Adipocyte (in vitro differentiated cells): Measurements from ENCODE around the gene RAB36.

Source experiments
- DNase-seq: peaks from one replicate; pipeline ENCODE4 v3.0.0-alpha.2; 2015; ENCODE audit warnings: low read depth
- H3K27me3 ChIP-seq: replicated peaks from 2 replicates; pipeline ENCODE4 v1.7.0; 2013; ENCODE audit warnings: mild to moderate bottlenecking, low read length, moderate library complexity; ENCODE audit not compliant: control insufficient read depth, insufficient read depth
- H3K36me3 ChIP-seq: 2 replicates; pipeline ENCODE4 v1.7.0; 2013; ENCODE audit warnings: low read length, mild to moderate bottlenecking, moderate library complexity; ENCODE audit not compliant: control insufficient read depth, insufficient read depth, severe bottlenecking
- H3K4me1 ChIP-seq: 2 replicates; pipeline ENCODE4 v1.7.0; 2013; ENCODE audit warnings: mild to moderate bottlenecking, low read length, moderate library complexity; ENCODE audit not compliant: control insufficient read depth, insufficient read depth
- H3K4me3 ChIP-seq: 2 replicates; pipeline ENCODE4 v1.7.0; 2013; ENCODE audit warnings: mild to moderate bottlenecking, low read length, moderate library complexity
- H3K9ac ChIP-seq: 2 replicates; pipeline ENCODE4 v1.7.0; 2013; ENCODE audit warnings: mild to moderate bottlenecking, low read length, moderate library complexity
- H3K9me3 ChIP-seq: 2 replicates; pipeline ENCODE4 v1.7.0; 2013; ENCODE audit warnings: mild to moderate bottlenecking, low read length, moderate library complexity; ENCODE audit not compliant: control insufficient read depth

RAB36 gene

GRCh38 chr22:23193882-23194281 is 48.6 kb downstream of the RAB36 start:
- peak overlapping the region; percentile 10 for H3K9ac ChIP-seq
- DNase-seq, result no peak
- H3K36me3 ChIP-seq, result no peaks in the 10 kb centered on the region
- peak overlapping the region; percentile 48 for H3K4me3 ChIP-seq
- no peaks in the 10 kb centered on the region for H3K9me3 ChIP-seq
- H3K4me1 ChIP-seq, result peaks cover 18% of the 10 kb centered on the region
- H3K27me3 ChIP-seq, result no peaks in the 10 kb centered on the region

GRCh38 chr22:23196165-23196564 is 50.9 kb downstream of the RAB36 start:
- Histone ChIP-seq H3K9me3 (no peaks in the 10 kb centered on the region), H3K4me1 (peaks cover 18% of the 10 kb centered on the region), H3K27me3 (no peaks in the 10 kb centered on the region), H3K4me3 (no peak overlapping the region), H3K36me3 (no peaks in the 10 kb centered on the region), H3K9ac (no peak overlapping the region)
- no peak for DNase-seq

DNA sequence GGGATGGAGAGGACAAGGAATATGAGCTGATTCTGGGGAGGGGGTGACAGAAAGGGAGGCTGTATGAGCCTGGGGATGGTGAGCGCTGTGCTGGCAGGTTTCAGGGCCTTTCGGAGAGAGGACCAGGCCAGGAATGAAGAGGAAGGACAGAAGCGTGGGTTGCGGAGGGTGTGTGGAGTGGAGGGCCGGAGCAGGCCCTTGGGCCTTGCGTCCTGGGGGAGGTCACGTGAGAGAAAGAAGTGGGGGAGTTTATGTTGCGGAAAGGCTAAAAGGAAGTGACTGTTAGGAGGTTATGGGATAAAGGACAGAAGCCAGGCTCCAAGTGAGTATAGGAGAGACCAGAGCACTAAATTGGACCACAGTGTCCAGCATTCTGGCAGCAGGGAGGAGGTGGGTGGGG is 52.6 kb downstream of the RAB36 start:
- no peaks in the 10 kb centered on the region for H3K27me3 ChIP-seq
- no peak overlapping the region for H3K4me3 ChIP-seq
- H3K36me3 ChIP-seq, result no peaks in the 10 kb centered on the region
- DNase-seq, result no peak
- no peaks in the 10 kb centered on the region for H3K9me3 ChIP-seq
- H3K4me1 ChIP-seq, result peaks cover 14% of the 10 kb centered on the region
- H3K9ac ChIP-seq, result no peak overlapping the region

DNA sequence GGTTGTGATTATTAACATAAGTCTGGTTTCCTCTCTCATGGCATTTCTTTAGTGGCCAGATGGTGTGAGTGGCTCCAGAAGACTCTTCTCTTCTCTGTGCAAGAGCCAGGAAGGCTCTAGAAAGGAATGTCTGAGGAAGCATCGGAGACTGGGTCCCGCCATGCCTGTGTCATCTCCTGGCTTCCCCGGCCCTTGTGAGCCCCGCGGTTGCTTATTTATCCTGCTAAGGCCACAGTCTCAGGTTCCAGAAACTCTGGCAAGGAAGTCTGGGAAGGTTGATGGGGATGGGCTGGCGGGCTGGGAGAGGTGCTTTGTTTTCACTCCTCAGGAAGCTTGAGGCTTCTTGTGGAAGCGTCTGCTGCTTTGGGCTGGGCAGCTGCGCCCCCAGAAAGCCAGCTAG is 53.9 kb downstream of the RAB36 start:
- Histone ChIP-seq H3K4me3 (no peak overlapping the region), H3K9me3 (no peaks in the 10 kb centered on the region), H3K36me3 (no peaks in the 10 kb centered on the region), H3K27me3 (no peaks in the 10 kb centered on the region), H3K9ac (no peak overlapping the region), H3K4me1 (peaks cover 9% of the 10 kb centered on the region)
- no peak for DNase-seq

DNA sequence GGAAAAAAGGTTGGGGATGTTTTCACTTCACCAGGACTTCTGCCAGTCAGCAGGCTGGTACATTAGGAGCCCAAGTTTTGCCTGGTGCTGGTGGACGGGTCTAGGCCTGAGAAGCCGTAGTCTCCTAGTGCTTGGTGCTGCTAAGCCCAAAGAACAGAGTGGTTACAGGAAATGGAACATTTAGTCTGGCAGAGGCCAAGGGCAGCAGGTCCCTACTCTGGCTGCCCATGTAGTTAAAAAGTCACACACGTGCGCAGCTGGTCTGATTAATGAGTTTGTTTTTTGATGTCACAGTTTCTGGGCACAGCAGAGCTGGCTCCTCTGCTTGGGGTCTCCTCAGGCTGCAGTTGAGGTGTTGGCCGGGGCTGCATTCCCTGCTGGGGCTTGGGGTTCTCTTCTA is 55.6 kb downstream of the RAB36 start:
- no peaks in the 10 kb centered on the region for H3K9me3 ChIP-seq
- DNase-seq, result no peak
- no peaks in the 10 kb centered on the region for H3K36me3 ChIP-seq

DNA sequence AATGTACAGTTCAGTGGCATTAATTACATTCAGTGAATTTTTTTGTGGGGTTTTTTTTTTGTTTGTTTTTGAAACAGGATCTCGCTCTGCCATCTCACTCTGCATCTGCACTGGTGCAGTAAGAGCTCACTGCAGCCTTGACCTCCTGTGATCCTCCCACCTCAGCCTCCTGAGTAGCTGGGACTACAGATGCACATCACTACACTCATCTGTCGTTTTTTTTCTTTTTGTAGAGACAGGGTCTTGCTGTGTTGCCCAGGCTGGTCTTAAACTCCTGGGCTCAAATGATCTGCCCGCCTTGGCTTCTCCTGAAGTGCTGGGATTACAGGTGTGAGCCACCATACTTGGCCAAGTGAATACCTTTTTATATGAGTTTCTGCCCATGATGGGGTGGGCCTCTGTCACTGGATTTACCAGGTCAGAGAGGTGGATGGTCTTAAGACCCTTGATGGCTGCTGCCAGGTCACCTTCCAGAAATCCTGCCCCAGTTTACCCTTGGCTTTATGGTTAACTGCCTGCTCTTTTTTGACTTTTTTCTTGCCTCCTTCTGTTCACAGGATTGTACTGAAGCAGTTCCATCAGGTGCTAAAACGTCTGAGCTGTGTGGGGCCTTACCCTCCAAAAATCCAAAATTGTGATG is 57.7 kb downstream of the RAB36 start:
- no peaks in the 10 kb centered on the region for H3K36me3 ChIP-seq

More for the DNA sequence above, 55.6 kb downstream of the RAB36 start:
- H3K4me3 ChIP-seq, result no peak overlapping the region
- H3K4me1 ChIP-seq, result peaks cover 20% of the 10 kb centered on the region
- H3K27me3 ChIP-seq, result no peaks in the 10 kb centered on the region
- no peak overlapping the region for H3K9ac ChIP-seq

GRCh38 chr22:23203452-23204124 is 58.3 kb downstream of the RAB36 start:
- H3K9ac ChIP-seq, result no peak overlapping the region
- no peaks in the 10 kb centered on the region for H3K9me3 ChIP-seq
- H3K4me3 ChIP-seq, result peak overlapping the region; percentile 0
- H3K4me1 ChIP-seq, result peaks cover 20% of the 10 kb centered on the region
- no peaks in the 10 kb centered on the region for H3K27me3 ChIP-seq
- H3K36me3 ChIP-seq, result no peaks in the 10 kb centered on the region
- no peak for DNase-seq

More for the DNA sequence above, 57.7 kb downstream of the RAB36 start:
- H3K4me1 ChIP-seq, result peaks cover 20% of the 10 kb centered on the region
- H3K9ac ChIP-seq, result no peak overlapping the region
- H3K27me3 ChIP-seq, result no peaks in the 10 kb centered on the region
- no peak for DNase-seq
- no peak overlapping the region for H3K4me3 ChIP-seq
- no peaks in the 10 kb centered on the region for H3K9me3 ChIP-seq

- H3K36me3 ChIP-seq, result no peaks in the 10 kb centered on the region
- no peak overlapping the region for H3K9ac ChIP-seq
- peak overlapping the region; percentile 0 for H3K4me3 ChIP-seq
- H3K27me3 ChIP-seq, result no peaks in the 10 kb centered on the region
- DNase-seq, result no peak
- peaks cover 20% of the 10 kb centered on the region for H3K4me1 ChIP-seq
- H3K9me3 ChIP-seq, result no peaks in the 10 kb centered on the region
These were observed 58.8 kb downstream of the RAB36 start for GRCh38 chr22:23204125-23204488.

- Histone ChIP-seq H3K9ac (no peak overlapping the region), H3K9me3 (no peaks in the 10 kb centered on the region), H3K27me3 (no peaks in the 10 kb centered on the region), H3K36me3 (no peaks in the 10 kb centered on the region), H3K4me3 (no peak overlapping the region), H3K4me1 (peaks cover 20% of the 10 kb centered on the region)
- no peak for DNase-seq
These were observed 59.4 kb downstream of the RAB36 start for GRCh38 chr22:23204541-23205157.

- DNase-seq, result no peak
- H3K27me3 ChIP-seq, result no peaks in the 10 kb centered on the region
- H3K4me1 ChIP-seq, result peaks cover 20% of the 10 kb centered on the region
- no peak overlapping the region for H3K9ac ChIP-seq
- H3K4me3 ChIP-seq, result no peak overlapping the region
- H3K9me3 ChIP-seq, result no peaks in the 10 kb centered on the region
- H3K36me3 ChIP-seq, result no peaks in the 10 kb centered on the region
These were observed 60.2 kb downstream of the RAB36 start for GRCh38 chr22:23205339-23206049.

DNA sequence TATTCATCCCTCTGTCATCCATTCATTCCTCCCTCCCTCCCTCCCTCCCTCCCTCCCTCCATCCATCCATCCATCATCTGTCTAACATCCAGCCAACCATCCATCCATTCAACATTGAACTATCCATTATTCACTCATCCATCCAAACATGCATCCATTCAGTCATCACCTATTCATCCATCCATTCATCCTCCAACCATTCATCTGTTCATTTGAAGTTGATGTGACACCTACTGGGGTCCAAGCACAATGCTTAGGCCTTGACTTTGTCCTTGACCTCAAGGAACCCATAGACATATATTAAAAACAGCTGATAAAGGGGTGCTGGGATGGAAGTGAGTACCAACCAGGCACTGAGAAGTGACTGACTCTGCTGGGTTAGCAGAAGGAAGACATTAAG is 61.6 kb downstream of the RAB36 start:
- Histone ChIP-seq H3K4me3 (no peak overlapping the region), H3K9ac (no peak overlapping the region), H3K36me3 (no peaks in the 10 kb centered on the region), H3K4me1 (peaks cover 20% of the 10 kb centered on the region), H3K27me3 (no peaks in the 10 kb centered on the region), H3K9me3 (no peaks in the 10 kb centered on the region)
- no peak for DNase-seq
